Prostate gland (tissue), 2 donors: ENCODE results near the gene CALB2. TPM values are rescaled to one million over a fixed set of nuclear protein-coding genes. Genes with fewer than 3 reads are reported as not detected.

Experiments used
- DNase-seq: peaks from one replicate; pipeline ENCODE4 v3.0.0-alpha.2; 2019; ENCODE audit warnings: low spot score
- H3K27ac ChIP-seq, 2 donors: fragments of 200-600 bp; sonication (generic); 2 replicates each; pipeline ENCODE4 v1.5.1; 2017 to 2019
- H3K27me3 ChIP-seq: fragments of 200-600 bp; sonication (generic); replicated peaks from 2 replicates; pipeline ENCODE4 v1.5.1; 2019; ENCODE audit not compliant: insufficient read depth
- H3K36me3 ChIP-seq, 2 donors: fragments of 200-600 bp; sonication (generic); 1 replicate in 1 of 2; 2 replicates in 1 of 2; pipeline versions ENCODE4 v1.5.1 to v1.8.1; 2017 to 2019
- H3K4me1 ChIP-seq: fragments of 200-600 bp; sonication (generic); replicated peaks from 2 replicates; pipeline ENCODE4 v1.5.1; 2019
- H3K4me3 ChIP-seq, 2 donors: fragments of 200-600 bp; sonication (generic); 2 replicates each; pipeline ENCODE4 v1.5.1; 2017 to 2019
- H3K9me3 ChIP-seq: fragments of 200-600 bp; sonication (generic); 2 replicates; pipeline ENCODE4 v1.5.1; 2017
- POLR2A ChIP-seq: fragments of 450-650 bp; IDR thresholded peaks from one replicate; pipeline ENCODE4 v1.6.1; 2016; ENCODE audit warnings: antibody characterized with exemption, mild to moderate bottlenecking
- POLR2AphosphoS5 ChIP-seq: sonication (generic); formaldehyde crosslinking; IDR thresholded peaks from one replicate; pipeline ENCODE4 v1.6.1; 2017; ENCODE audit warnings: antibody characterized with exemption
- WGBS: methylation state at CpG from one replicate; pipeline ENCODE4 v1.1.5; 2018; 5-methylcytosine and 5-hydroxymethylcytosine counted together
- intact Hi-C: fragments of 100-400 bp; cut with DNase I; formaldehyde crosslinking; loops from one replicate; pipeline ENCODE4 v1.14.2; 2022
- total RNA-seq, 2 donors: library from RNA; depleted of rRNA; stranded (reverse); fragments of >200 nt; gene quantifications; one replicate each; pipeline ENCODE4 v1.1.0, GENCODE V29; 2016
- TF ChIP-seq, protein P1 (sequence below), 4 experiments: fragments of 200-600 bp in 2 of 4; fragments of 450-650 bp in 2 of 4; sonication (generic) in 2 of 4; IDR thresholded peaks; 1 replicate in 3 of 4; 2 replicates in 1 of 4; pipeline ENCODE4 v1.5.1; 2016 to 2019; ENCODE audit warnings: antibody characterized with exemption in 4 of 4, mild to moderate bottlenecking in 2 of 4, moderate library complexity in 2 of 4

Gene CALB2
- total RNA-seq, 2 donors from 2014 or later = 2.4 to 6.9 TPM

DNA sequence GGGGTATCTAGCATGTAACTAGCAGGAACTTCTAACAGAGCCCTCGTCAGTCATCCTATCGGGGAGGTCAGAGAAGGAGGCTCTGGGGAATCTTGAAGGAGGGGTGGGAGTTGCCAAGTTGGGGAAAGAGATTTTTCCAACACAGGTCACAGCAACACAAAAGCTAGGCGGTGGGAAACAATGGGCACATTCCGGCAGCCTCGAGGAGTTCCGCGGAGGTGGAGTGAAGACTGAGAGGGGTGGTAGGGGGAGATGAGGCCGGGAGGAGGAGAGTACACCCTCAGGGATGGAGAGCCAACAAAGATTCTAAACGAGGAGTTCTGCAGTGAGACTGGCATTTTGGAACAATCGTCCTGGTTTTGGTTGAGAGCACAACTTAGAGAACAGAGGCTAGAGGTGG, 13.5 kb upstream of the CALB2 start:
- TF ChIP-seq POLR2AphosphoS5 (no peak), POLR2A (no peak)
- TF ChIP-seq, protein P1, sequence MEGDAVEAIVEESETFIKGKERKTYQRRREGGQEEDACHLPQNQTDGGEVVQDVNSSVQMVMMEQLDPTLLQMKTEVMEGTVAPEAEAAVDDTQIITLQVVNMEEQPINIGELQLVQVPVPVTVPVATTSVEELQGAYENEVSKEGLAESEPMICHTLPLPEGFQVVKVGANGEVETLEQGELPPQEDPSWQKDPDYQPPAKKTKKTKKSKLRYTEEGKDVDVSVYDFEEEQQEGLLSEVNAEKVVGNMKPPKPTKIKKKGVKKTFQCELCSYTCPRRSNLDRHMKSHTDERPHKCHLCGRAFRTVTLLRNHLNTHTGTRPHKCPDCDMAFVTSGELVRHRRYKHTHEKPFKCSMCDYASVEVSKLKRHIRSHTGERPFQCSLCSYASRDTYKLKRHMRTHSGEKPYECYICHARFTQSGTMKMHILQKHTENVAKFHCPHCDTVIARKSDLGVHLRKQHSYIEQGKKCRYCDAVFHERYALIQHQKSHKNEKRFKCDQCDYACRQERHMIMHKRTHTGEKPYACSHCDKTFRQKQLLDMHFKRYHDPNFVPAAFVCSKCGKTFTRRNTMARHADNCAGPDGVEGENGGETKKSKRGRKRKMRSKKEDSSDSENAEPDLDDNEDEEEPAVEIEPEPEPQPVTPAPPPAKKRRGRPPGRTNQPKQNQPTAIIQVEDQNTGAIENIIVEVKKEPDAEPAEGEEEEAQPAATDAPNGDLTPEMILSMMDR (IDR thresholded peaks at IDR 0.05) = no peak
- WGBS = 55% methylated on average over 10 of the region's 10 CpGs
- Histone ChIP-seq H3K4me1 (no peaks in the 10 kb centered on the region), H3K4me3 (no peak overlapping the region), H3K27ac (no peak overlapping the region), H3K36me3 (no peaks in the 10 kb centered on the region), H3K27me3 (no peaks in the 10 kb centered on the region), H3K9me3 (no peaks in the 10 kb centered on the region)
- intact Hi-C loops = no loop called here
- DNase-seq = no peak

DNA sequence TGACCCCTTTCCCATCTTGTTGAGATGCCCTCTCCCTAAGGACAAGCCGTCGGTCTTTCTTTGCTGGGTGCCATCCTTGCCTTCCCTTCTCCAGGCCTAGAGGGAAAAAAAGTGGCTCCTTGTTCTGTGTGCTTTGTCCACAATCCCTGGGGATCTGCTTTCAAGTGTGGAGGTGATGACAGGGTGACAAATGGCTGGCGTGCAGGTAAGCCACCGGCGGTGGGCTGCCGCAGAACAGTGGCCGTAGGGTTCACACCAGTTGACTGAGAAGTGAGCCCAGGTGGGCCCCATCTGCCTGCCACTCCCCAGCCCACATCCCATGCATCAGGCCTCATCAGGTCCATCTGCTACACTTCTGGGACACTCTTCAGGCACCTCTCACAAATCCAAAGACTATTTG, 11.4 kb upstream of the CALB2 start:
- intact Hi-C loops = no loop called here
- H3K9me3 ChIP-seq = no peaks in the 10 kb centered on the region
- no peak for DNase-seq
- H3K36me3 ChIP-seq = no peaks in the 10 kb centered on the region
- no peak overlapping the region for H3K4me3 ChIP-seq
- TF ChIP-seq, protein P1 (IDR thresholded peaks at IDR 0.05) = no peak
- TF ChIP-seq POLR2A (no peak), POLR2AphosphoS5 (no peak)
- WGBS = 75% methylated on average over 7 of the region's 7 CpGs
- H3K27ac ChIP-seq = no peak overlapping the region
- no peaks in the 10 kb centered on the region for H3K4me1 ChIP-seq
- no peaks in the 10 kb centered on the region for H3K27me3 ChIP-seq

DNA sequence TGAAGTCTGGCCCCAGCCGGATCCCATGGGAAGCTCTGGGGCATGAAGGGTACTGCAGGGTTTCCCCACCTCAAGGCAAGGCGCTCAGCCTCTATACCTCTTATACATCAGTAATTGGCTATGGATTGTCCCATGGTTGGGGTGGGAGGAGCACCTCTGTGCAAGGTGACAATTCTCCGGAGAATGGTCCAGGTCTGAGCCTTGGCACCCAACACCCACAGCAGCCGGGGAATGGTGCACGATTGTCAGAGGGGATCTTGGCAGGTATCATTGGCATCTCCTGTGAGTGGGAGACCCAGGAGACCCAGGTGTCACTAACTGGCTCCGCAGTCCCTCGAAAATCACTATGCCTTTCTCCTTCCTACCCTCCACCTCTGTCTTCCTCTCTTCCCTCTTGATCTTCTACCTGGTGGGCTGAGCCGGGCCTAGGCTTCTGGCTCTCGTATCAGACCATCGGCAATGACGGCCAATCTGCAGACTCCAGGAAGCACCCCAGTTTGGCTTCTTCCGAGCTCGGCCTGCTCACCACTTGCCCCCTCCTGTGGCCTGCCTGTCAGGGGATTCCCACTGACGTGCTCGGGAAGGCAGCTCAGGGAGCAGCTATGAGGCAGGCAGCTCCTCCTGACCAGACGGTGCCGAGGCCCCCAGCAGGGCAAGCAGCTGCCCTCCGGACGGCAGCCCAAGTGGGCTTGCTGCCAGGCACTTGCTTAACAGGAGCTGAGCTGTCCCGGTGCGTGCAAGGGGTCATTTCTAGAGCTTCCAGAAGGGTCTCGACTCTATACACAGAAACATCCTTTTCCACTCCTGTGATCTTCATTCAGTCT, 10.0 kb upstream of the CALB2 start:
- DNase-seq = no peak
- Histone ChIP-seq H3K9me3 (no peaks in the 10 kb centered on the region), H3K27me3 (no peaks in the 10 kb centered on the region), H3K36me3 (no peaks in the 10 kb centered on the region), H3K27ac (no peak overlapping the region), H3K4me3 (no peak overlapping the region), H3K4me1 (no peaks in the 10 kb centered on the region)
- TF ChIP-seq, protein P1 (IDR thresholded peaks at IDR 0.05) = no peak
- TF ChIP-seq POLR2A (no peak), POLR2AphosphoS5 (no peak)
- 80% methylated on average over 22 of the region's 22 CpGs for WGBS
- intact Hi-C loops = no loop called here

DNA sequence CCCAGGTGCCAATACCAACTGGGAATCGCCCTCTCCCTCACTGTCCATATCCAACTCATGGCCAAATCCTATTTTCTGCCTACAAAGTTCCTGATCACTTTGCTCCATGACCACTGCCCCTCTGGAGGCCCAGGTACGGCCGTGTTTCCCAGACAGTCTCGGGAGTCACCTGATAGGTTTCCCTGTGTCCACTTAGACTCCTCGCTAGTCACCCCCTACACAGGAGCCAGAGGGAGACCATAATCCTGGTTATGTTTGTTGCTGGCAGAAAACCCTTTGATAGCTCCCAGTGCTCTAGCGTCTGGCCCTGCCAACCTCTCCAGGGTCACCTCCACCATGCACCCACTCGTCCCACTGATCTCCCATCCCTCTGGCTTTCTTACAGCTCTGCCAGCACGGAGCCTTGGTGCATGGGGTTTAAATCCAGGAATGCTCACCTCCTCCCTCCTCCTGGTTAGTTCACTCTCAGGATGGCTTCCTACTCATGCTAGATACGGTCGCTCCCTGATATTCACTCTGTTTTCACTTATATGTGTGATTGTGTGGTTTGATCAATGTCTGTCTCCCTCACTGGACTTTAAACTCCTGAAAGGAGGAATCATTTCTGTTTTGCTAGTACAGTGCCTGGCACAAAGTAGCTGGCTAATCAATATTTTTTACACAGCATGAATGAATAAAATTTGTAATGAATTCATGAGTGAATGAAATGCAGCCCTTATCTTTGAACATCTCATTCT, 7.5 kb upstream of the CALB2 start:
- no peaks in the 10 kb centered on the region for H3K4me1 ChIP-seq
- no peak overlapping the region for H3K4me3 ChIP-seq
- 68% methylated on average over 10 of the region's 10 CpGs for whole genome bisulfite sequencing
- TF ChIP-seq, protein P1 (IDR thresholded peaks at IDR 0.05) = no peak
- TF ChIP-seq POLR2A (no peak), POLR2AphosphoS5 (no peak)
- no peak overlapping the region for H3K27ac ChIP-seq
- intact Hi-C loops = no loop called here
- H3K27me3 ChIP-seq = no peaks in the 10 kb centered on the region
- H3K36me3 ChIP-seq = no peaks in the 10 kb centered on the region
- DNase-seq = no peak
- no peaks in the 10 kb centered on the region for H3K9me3 ChIP-seq
